Measurements from ENCODE around the gene ALDH7A1.
A peak's percentile ranks its signal among the peaks of the same experiment; 100 is the strongest.
"Not testable (repeated sequence)": the region's sequence is repeated elsewhere in the genome, so short reads cannot be mapped to it uniquely, and the experiment has no call there.

The ALDH7A1 gene

GRCh38 chr5:126591549-126591948, 3.5 kb downstream of the ALDH7A1 start:
- no peak for DNase-seq

DNA sequence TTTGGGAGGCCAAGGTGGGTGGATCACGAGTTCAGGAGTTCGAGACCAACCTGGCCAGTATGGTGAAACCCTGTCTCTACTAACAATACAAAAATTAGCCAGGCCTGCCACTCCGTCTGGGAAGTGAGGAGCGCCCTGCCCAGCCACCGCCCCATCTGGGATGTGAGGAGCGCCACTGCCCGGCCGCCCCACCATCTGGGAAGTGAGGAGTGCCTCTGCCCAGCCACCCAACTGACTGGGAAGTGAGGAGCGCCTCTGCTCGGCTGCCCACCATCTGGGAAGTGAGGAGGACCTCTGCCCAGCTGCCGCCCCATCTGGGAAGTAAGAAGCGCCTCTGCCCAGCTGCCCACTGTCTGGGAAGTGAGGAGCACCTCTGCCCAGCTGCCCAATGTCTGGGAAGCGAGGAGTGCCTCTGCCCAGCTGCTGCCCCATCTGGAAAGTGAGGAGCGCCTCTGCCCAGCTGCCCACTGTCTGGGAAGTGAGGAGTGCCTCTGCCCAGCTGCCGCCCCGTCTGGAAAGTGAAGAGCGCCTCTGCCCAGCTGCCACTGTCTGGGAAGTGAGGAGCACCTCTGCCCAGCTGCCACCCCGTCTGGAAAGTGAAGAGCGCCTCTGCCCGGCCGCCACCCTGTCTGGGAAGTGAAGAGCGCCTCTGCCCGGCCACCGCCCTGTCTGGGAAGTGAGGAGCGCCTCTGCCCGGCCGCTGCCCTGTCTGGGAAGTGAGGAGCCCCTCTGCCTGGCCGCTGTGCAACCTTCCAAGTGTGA, 5.3 kb downstream of the ALDH7A1 start:
- no peak for DNase-seq

- no peak for DNase-seq
Observed at GRCh38 chr5:126587551-126588390, 7.2 kb downstream of the ALDH7A1 start.

- DNase-seq, result no peak
Observed at GRCh38 chr5:126583761-126584160, 11.3 kb downstream of the ALDH7A1 start.

DNA sequence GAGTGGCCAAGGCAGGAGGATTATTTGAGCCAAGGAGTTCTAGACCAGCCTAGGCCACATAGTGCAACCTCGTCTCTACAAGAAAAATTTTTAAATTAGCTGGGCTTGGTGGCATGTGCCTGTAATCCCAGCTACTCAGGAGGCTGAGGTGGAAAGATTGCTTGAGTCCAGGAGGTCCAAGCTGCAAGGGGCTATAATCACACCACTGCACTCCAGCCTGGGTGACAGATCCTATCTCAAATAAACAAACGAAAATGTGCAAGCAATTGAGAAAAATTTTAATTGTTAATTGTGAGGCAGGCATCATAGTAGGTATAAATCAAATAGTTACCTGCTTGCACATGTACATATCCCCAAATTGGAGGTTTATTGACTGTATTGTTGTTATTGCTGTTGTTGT, 15.3 kb downstream of the ALDH7A1 start:
- DNase-seq, result no peak

GRCh38 chr5:126577415-126577814, 17.6 kb downstream of the ALDH7A1 start:
- no peak for DNase-seq

DNA sequence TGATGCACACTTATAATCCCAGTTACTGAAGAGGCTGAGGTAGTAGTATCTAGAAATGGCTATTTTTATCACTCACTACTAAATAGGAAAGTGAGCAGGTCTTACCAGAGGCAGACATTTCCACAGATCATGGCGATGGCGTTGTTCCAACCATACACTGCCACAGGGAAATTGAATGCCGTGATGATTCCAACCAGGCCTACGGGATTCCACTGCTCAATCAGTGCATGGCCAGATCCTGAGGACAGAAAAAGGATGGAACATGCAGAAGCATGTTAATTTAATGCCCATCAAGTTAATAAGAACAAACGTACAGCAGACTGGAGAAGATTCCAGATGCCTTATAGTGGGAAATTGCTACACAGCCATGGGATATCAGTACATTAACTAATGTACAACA, 18.0 kb downstream of the ALDH7A1 start:
- DNase-seq, result no peak

DNA sequence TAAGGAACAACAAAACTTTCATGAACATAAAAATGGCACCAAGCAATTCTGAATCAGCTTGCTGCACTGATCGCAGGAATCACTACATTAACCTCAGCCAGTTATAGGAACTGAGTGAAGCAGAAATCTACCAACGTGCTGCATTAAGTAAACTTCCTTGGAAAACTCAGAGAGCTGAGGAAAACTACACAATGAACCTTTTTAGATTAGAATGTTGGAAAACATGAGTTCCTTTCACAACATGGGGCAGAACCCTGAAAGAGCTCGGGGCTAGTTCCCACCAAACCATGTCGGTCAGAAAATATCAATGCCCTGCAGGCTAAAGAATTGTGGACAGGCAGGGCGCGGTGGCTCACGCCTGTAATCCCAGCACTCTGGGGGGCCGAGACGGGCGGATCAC, 19.4 kb downstream of the ALDH7A1 start:
- DNase-seq, result no peak

GRCh38 chr5:126568206-126568755, 26.7 kb downstream of the ALDH7A1 start:
- no peak for DNase-seq

GRCh38 chr5:126562823-126563222, 32.2 kb downstream of the ALDH7A1 start:
- DNase-seq, result no peak

GRCh38 chr5:126561908-126562307, 33.1 kb downstream of the ALDH7A1 start:
- DNase-seq, result no peak

DNA sequence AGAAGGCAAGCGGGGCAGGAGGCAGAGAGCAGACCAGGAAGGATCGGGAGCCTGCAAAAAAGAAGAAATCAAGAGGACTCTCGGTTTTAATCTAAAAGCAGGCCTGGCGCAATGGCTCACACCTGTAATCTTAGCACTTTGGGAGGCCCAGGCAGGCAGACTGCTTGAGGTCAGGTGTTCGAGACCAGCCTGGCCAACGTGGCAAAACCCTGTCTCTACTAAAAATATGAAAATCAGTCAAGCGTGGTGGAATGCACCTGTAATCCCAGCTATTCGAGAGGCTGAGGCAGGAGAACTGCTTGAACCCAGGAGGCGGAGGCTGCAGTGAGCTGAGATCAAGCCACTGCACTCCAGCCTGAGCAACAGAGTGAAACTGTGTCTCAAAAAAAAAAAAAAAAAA, 39.9 kb downstream of the ALDH7A1 start:
- not testable (repeated sequence) for DNase-seq

GRCh38 chr5:126552614-126553013, 42.4 kb downstream of the ALDH7A1 start:
- DNase-seq, result no peak

DNA sequence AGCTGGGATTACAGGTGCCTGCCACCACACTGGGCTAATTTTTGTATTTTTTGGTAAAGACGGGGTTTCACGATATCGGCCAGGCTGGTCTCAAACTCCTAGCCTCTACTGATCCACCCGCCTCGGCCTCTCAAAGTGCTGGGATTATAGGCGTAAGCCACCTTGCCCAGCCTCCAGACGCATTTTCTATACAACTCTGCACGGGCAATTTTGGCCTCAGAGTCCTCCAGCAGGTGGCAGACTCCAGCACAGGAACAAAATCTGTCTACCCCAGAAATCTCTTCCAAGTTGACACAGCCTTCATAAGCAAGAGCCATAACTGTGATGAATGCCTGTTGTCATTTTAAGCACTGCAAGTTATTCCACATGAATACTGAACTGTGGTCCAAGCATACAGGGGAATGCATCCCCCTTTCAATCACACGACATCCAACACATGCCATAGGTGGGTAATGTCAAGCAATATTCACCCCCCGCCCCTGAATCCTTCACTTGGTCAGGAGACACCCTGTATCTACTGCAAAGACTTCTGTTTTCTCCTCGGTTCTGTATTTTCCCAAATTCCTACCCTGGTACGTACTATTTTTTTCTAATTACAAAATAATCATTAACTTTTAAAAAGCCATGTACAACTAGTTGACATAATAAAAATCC, 50.8 kb downstream of the ALDH7A1 start:
- peak; percentile 33 for DNase-seq

- no peak for DNase-seq
Observed at GRCh38 chr5:126543660-126544059, 51.4 kb downstream of the ALDH7A1 start.

DNA sequence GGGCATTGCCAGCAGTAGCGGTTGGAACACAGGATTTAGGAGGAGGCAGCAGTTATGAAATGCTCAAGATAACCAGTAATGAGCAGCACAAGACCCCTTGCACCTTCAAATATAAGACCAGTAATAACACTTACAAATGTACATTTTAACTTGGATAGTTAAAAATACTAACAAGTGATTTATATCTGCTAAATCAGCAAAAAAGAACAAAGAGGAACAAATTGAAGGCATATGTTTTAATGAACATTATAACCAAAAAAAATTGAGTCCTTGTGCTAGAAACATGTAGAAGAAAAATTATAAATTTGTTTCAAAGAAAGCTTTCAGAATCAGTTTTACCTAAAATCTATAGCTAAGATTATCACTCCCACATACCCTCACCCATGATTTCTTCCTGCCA, 52.0 kb downstream of the ALDH7A1 start:
- no peak for DNase-seq

- DNase-seq, result no peak
Observed at GRCh38 chr5:126542441-126542840, 52.6 kb downstream of the ALDH7A1 start.

GRCh38 chr5:126540631-126541030, 54.4 kb downstream of the ALDH7A1 start:
- no peak for DNase-seq

- DNase-seq, result no peak
Observed at GRCh38 chr5:126538579-126538978, 56.4 kb downstream of the ALDH7A1 start.

DNA sequence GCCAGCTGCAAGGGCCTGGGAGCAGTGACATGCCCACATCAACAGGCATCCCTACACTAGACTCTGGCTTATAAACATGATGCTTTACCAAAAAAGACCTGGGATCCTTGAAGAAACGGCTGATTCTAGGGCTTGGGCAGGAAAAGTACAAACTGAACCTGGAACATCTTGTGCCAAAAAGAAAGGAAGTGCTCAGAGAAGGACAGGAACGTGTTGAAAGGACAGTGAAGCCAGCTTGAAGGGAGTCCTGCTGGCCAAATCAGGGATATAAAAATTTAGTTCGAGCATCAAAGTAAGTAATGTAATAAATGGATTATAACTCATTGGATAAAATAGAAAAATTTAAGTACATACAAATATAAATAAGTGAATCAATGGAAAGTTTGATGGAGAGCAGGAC, 58.1 kb downstream of the ALDH7A1 start:
- no peak for DNase-seq

- DNase-seq, result no peak
Observed at GRCh38 chr5:126535856-126536545, 59.0 kb downstream of the ALDH7A1 start.

- no peak for DNase-seq
Observed at GRCh38 chr5:126534553-126534952, 60.5 kb downstream of the ALDH7A1 start.
